HepG2 (cell line): ENCODE results near the gene SGF29. TPM values are rescaled to one million over a fixed set of nuclear protein-coding genes. Genes with fewer than 3 reads are reported as not detected.

Experiments used
- AHR ChIP-seq: IDR thresholded peaks from 2 replicates; pipeline ENCODE4 v1.6.1; 2018; ENCODE audit warnings: missing genetic modification reagents, missing compliant biosample characterization
- ARNT ChIP-seq: fragments of 450-650 bp; IDR thresholded peaks from 2 replicates; pipeline ENCODE4 v1.6.1; 2017
- ATF2 ChIP-seq: sonication (generic); formaldehyde crosslinking; IDR thresholded peaks from 2 replicates; pipeline ENCODE4 v1.4.0; 2020; ENCODE audit warnings: missing genetic modification reagents
- ISL2 ChIP-seq: sonication (generic); formaldehyde crosslinking; IDR thresholded peaks from 2 replicates; pipeline ENCODE4 v1.5.0; 2020; ENCODE audit warnings: missing genetic modification reagents
- MBD4 ChIP-seq: IDR thresholded peaks from 2 replicates; pipeline ENCODE4 v1.6.1; 2012; ENCODE audit warnings: low read length, inconsistent platforms, borderline replicate concordance
- MEIS2 ChIP-seq: sonication (generic); formaldehyde crosslinking; IDR thresholded peaks from 2 replicates; pipeline ENCODE4 v1.9.0; 2021; ENCODE audit warnings: mild to moderate bottlenecking, missing genetic modification reagents
- MTF1 ChIP-seq: sonication (generic); formaldehyde crosslinking; IDR thresholded peaks from 2 replicates; pipeline ENCODE4 v1.5.0; 2020; ENCODE audit warnings: missing genetic modification reagents
- PAXIP1 ChIP-seq: sonication (generic); formaldehyde crosslinking; conservative IDR thresholded peaks from 2 replicates; pipeline ENCODE4 v1.4.0; 2020; ENCODE audit warnings: mild to moderate bottlenecking, missing genetic modification reagents, moderate library complexity
- PHF21A ChIP-seq: sonication (generic); formaldehyde crosslinking; IDR thresholded peaks from 2 replicates; pipeline ENCODE4 v1.5.0; 2020; ENCODE audit warnings: mild to moderate bottlenecking, missing genetic modification reagents
- STAT5B ChIP-seq: sonication (generic); formaldehyde crosslinking; IDR thresholded peaks from 2 replicates; pipeline ENCODE4 v1.4.0; 2020; ENCODE audit warnings: missing genetic modification reagents
- TCF12 ChIP-seq, 2 experiments: fragments of 450-650 bp in 1 of 2; sonication (generic) in 1 of 2; formaldehyde crosslinking in 1 of 2; IDR thresholded peaks; 2 replicates each; pipeline versions ENCODE4 v1.6.1 to v1.8.0; 2017 to 2022; ENCODE audit warnings: antibody characterized with exemption in 1 of 2, mild to moderate bottlenecking in 1 of 2, missing genetic modification reagents in 1 of 2, moderate library complexity in 1 of 2
- TFAP4 ChIP-seq: sonication (generic); IDR thresholded peaks from 2 replicates; pipeline ENCODE4 v1.6.1; 2016; ENCODE audit warnings: low read depth, borderline replicate concordance
- ZFX ChIP-seq: sonication (generic); formaldehyde crosslinking; IDR thresholded peaks from 2 replicates; pipeline ENCODE4 v1.4.0; 2020; ENCODE audit warnings: mild to moderate bottlenecking, low read depth, missing genetic modification reagents, moderate library complexity
- ZNF17 ChIP-seq: sonication (generic); formaldehyde crosslinking; IDR thresholded peaks from 2 replicates; pipeline ENCODE4 v1.5.0; 2020; ENCODE audit warnings: mild to moderate bottlenecking, missing genetic modification reagents
- ZNF263 ChIP-seq: sonication (generic); formaldehyde crosslinking; IDR thresholded peaks from 2 replicates; pipeline ENCODE4 v1.4.0; 2020; ENCODE audit warnings: missing genetic modification reagents
- ZNF326 ChIP-seq: sonication (generic); formaldehyde crosslinking; IDR thresholded peaks from 2 replicates; pipeline ENCODE4 v1.4.0; 2020; ENCODE audit warnings: missing genetic modification reagents, borderline replicate concordance
- ZNF430 ChIP-seq: sonication (generic); formaldehyde crosslinking; IDR thresholded peaks from 2 replicates; pipeline ENCODE4 v1.9.0; 2021; ENCODE audit warnings: mild to moderate bottlenecking, missing genetic modification reagents
- ZNF549 ChIP-seq: sonication (generic); formaldehyde crosslinking; IDR thresholded peaks from 2 replicates; pipeline ENCODE4 v1.5.0; 2020; ENCODE audit warnings: missing genetic modification reagents
- ZNF737 ChIP-seq: sonication (generic); formaldehyde crosslinking; IDR thresholded peaks from 2 replicates; pipeline ENCODE4 v1.5.0; 2020; ENCODE audit warnings: missing genetic modification reagents, mild to moderate bottlenecking, borderline replicate concordance
- ZNF891 ChIP-seq: sonication (generic); formaldehyde crosslinking; IDR thresholded peaks from 2 replicates; pipeline ENCODE4 v1.5.0; 2020; ENCODE audit warnings: mild to moderate bottlenecking, missing genetic modification reagents
- polyA plus RNA-seq, 8 experiments: library from polyadenylated mRNA; depleted of rRNA in 3 of 8; stranded (reverse) in 7 of 8; unstranded in 1 of 8; fragments of >200 nt; fragmentation: Illumina TruSeq in 4 of 8; extraction: Trizol in 4 of 8; gene quantifications; 2 replicates each; pipeline versions ENCODE4 v1.2.1 to v1.2.3, GENCODE V29; 2011 to 2016; ENCODE audit warnings: low read depth in 4 of 8, missing spikeins in 1 of 8, mixed read lengths in 1 of 8; ENCODE audit not compliant: insufficient read depth in 1 of 8
- total RNA-seq, 5 experiments: library from RNA; depleted of rRNA; stranded (reverse); fragments of >200 nt; fragmentation: Illumina TruSeq; extraction: Trizol; gene quantifications; 2 replicates each; pipeline ENCODE4 v1.2.3, GENCODE V29; 2016; ENCODE audit warnings: low read depth in 1 of 5
- TF ChIP-seq, protein P1 (sequence below): sonication (generic); formaldehyde crosslinking; IDR thresholded peaks from 2 replicates; pipeline ENCODE4 v1.4.0; 2020; ENCODE audit warnings: missing genetic modification reagents

Gene SGF29
- total and polyA plus RNA-seq, 2 of the 13 experiments (the other 11 are each of a cell fraction or from before 2014, with no cell fraction given): 5.0 to 29.4 TPM

- no peak for TF ChIP-seq ZNF549 (CRISPR knock-in tag)
- no peak for TF ChIP-seq MEIS2 (CRISPR knock-in tag)
- TF ChIP-seq ZNF263: no peak
- TF ChIP-seq, protein P1, sequence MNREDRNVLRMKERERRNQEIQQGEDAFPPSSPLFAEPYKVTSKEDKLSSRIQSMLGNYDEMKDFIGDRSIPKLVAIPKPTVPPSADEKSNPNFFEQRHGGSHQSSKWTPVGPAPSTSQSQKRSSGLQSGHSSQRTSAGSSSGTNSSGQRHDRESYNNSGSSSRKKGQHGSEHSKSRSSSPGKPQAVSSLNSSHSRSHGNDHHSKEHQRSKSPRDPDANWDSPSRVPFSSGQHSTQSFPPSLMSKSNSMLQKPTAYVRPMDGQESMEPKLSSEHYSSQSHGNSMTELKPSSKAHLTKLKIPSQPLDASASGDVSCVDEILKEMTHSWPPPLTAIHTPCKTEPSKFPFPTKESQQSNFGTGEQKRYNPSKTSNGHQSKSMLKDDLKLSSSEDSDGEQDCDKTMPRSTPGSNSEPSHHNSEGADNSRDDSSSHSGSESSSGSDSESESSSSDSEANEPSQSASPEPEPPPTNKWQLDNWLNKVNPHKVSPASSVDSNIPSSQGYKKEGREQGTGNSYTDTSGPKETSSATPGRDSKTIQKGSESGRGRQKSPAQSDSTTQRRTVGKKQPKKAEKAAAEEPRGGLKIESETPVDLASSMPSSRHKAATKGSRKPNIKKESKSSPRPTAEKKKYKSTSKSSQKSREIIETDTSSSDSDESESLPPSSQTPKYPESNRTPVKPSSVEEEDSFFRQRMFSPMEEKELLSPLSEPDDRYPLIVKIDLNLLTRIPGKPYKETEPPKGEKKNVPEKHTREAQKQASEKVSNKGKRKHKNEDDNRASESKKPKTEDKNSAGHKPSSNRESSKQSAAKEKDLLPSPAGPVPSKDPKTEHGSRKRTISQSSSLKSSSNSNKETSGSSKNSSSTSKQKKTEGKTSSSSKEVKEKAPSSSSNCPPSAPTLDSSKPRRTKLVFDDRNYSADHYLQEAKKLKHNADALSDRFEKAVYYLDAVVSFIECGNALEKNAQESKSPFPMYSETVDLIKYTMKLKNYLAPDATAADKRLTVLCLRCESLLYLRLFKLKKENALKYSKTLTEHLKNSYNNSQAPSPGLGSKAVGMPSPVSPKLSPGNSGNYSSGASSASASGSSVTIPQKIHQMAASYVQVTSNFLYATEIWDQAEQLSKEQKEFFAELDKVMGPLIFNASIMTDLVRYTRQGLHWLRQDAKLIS: no peak
- no peak for TF ChIP-seq TCF12 (IDR thresholded peaks at IDR 0.05)
- TF ChIP-seq TCF12 (CRISPR knock-in tag; IDR thresholded peaks at IDR 0.05): no peak
- no peak for TF ChIP-seq MBD4
- no peak for TF ChIP-seq TFAP4
- TF ChIP-seq ZNF17 (CRISPR knock-in tag): no peak
- no peak for TF ChIP-seq ZNF737 (CRISPR knock-in tag)
- no peak for TF ChIP-seq ARNT
- no peak for TF ChIP-seq ATF2 (CRISPR knock-in tag)
- no peak for TF ChIP-seq AHR
- TF ChIP-seq MTF1 (CRISPR knock-in tag): no peak
- TF ChIP-seq ISL2 (CRISPR knock-in tag): no peak
- TF ChIP-seq ZNF430 (CRISPR knock-in tag): no peak
- no peak for TF ChIP-seq ZNF326 (CRISPR knock-in tag)
- peak; percentile 65; the same call in 1 of the 2 replicates for TF ChIP-seq PHF21A (CRISPR knock-in tag)
- no peak for TF ChIP-seq STAT5B
- TF ChIP-seq PAXIP1 (CRISPR knock-in tag): no peak
- TF ChIP-seq ZFX (CRISPR knock-in tag): peak; percentile 40; the same call in 1 of the 2 replicates
- TF ChIP-seq ZNF891 (CRISPR knock-in tag): no peak
Measured at GRCh38 chr16:28531777-28532744, 21.7 kb upstream of the SGF29 start (continued).
